Measurements from ENCODE around the gene LRP6.
A peak's percentile ranks its signal among the peaks of the same experiment; 100 is the strongest.
"Not testable (repeated sequence)": the region's sequence is repeated elsewhere in the genome, so short reads cannot be mapped to it uniquely, and the experiment has no call there.

The LRP6 gene

GRCh38 chr12:12121061-12121460, 145.8 kb downstream of the LRP6 start:
- no peak for DNase-seq (ENCODE audit: low read depth)

GRCh38 chr12:12116677-12117076, 150.2 kb downstream of the LRP6 start:
- no peak for DNase-seq (ENCODE audit: low read depth)

- DNase-seq (ENCODE audit: low read depth), result no peak
These were observed 151.3 kb downstream of the LRP6 start for GRCh38 chr12:12115514-12115913.

- not testable (repeated sequence) for DNase-seq (ENCODE audit: low read depth)
These were observed 155.8 kb downstream of the LRP6 start for GRCh38 chr12:12110923-12111555.

- no peak for DNase-seq (ENCODE audit: low read depth)
These were observed 158.3 kb downstream of the LRP6 start for GRCh38 chr12:12108441-12109058.

GRCh38 chr12:12107678-12108077, 159.2 kb downstream of the LRP6 start:
- no peak for DNase-seq (ENCODE audit: low read depth)

GRCh38 chr12:12099102-12099501, 167.7 kb downstream of the LRP6 start:
- DNase-seq (ENCODE audit: low read depth), result no peak

- DNase-seq (ENCODE audit: low read depth), result no peak
These were observed 168.2 kb downstream of the LRP6 start for GRCh38 chr12:12098691-12099015.

- DNase-seq (ENCODE audit: low read depth), result no peak
These were observed 168.8 kb downstream of the LRP6 start for GRCh38 chr12:12097891-12098690.

- no peak for DNase-seq (ENCODE audit: low read depth)
These were observed 171.8 kb downstream of the LRP6 start for GRCh38 chr12:12095021-12095420.

- DNase-seq (ENCODE audit: low read depth), result no peak
These were observed 172.4 kb downstream of the LRP6 start for GRCh38 chr12:12094481-12094880.

GRCh38 chr12:12091977-12092663, 174.7 kb downstream of the LRP6 start:
- DNase-seq (ENCODE audit: low read depth), result no peak

GRCh38 chr12:12091071-12091470, 175.8 kb downstream of the LRP6 start:
- no peak for DNase-seq (ENCODE audit: low read depth)

- DNase-seq (ENCODE audit: low read depth), result peak; percentile 11
These were observed 178.1 kb downstream of the LRP6 start for GRCh38 chr12:12088761-12089160.

- no peak for DNase-seq (ENCODE audit: low read depth)
These were observed 178.7 kb downstream of the LRP6 start for GRCh38 chr12:12088147-12088546.

- no peak for DNase-seq (ENCODE audit: low read depth)
These were observed 179.2 kb downstream of the LRP6 start for GRCh38 chr12:12087693-12088034.

- DNase-seq (ENCODE audit: low read depth), result no peak
These were observed 179.7 kb downstream of the LRP6 start for GRCh38 chr12:12086973-12087692.

GRCh38 chr12:12086362-12086761, 180.5 kb downstream of the LRP6 start:
- DNase-seq (ENCODE audit: low read depth), result no peak

- DNase-seq (ENCODE audit: low read depth), result no peak
These were observed 183.2 kb downstream of the LRP6 start for GRCh38 chr12:12083688-12084087.

GRCh38 chr12:12081836-12082497, 184.9 kb downstream of the LRP6 start:
- peak; percentile 39 for DNase-seq (ENCODE audit: low read depth)

- peak; percentile 13 for DNase-seq (ENCODE audit: low read depth)
These were observed 187.6 kb downstream of the LRP6 start for GRCh38 chr12:12079291-12079690.
